ENCODE measurements around the gene ABCG5. TPM values are rescaled to one million over a fixed set of nuclear protein-coding genes. Genes with fewer than 3 reads are reported as not detected.

The ABCG5 gene
- total RNA-seq, 4 donors from 2014 or later, result not detected

DNA sequence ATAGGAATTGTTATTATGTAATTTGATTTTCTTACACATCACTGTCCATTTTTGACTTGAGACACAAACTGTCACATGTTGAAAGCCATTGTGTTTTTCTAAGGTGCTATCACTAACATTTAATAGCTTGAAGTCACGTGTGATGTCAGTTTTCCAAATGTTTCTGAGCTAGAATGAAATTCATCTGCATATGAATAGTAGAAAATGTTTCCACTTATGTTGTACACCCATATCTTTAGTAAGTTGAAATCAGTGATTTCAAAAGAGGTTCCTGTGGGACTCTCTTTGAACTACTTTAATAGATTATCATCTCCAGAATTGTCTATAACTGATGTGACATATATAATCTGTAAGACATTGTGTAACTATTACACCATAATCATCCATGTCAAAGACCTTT, 27.8 kb downstream of the ABCG5 start:
- Histone ChIP-seq H3K27me3 (no peaks in the 10 kb centered on the region), H3K27ac (no peak overlapping the region), H3K36me3 (peaks cover 0 to under 1% of the 10 kb centered on the region in 2 donors), H3K4me3 (no peak overlapping the region), H3K9me3 (no peaks in the 10 kb centered on the region), H3K4me1 (no peaks in the 10 kb centered on the region)
- ATAC-seq (no peak), DNase-seq (no peak)
- TF ChIP-seq, protein P1, sequence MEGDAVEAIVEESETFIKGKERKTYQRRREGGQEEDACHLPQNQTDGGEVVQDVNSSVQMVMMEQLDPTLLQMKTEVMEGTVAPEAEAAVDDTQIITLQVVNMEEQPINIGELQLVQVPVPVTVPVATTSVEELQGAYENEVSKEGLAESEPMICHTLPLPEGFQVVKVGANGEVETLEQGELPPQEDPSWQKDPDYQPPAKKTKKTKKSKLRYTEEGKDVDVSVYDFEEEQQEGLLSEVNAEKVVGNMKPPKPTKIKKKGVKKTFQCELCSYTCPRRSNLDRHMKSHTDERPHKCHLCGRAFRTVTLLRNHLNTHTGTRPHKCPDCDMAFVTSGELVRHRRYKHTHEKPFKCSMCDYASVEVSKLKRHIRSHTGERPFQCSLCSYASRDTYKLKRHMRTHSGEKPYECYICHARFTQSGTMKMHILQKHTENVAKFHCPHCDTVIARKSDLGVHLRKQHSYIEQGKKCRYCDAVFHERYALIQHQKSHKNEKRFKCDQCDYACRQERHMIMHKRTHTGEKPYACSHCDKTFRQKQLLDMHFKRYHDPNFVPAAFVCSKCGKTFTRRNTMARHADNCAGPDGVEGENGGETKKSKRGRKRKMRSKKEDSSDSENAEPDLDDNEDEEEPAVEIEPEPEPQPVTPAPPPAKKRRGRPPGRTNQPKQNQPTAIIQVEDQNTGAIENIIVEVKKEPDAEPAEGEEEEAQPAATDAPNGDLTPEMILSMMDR (IDR thresholded peaks at IDR 0.05 in 4 of 5, conservative IDR thresholded peaks at IDR 0.05 in 1 of 5), result no peak
- no peak for TF ChIP-seq POLR2A (IDR thresholded peaks at IDR 0.05)
- in situ Hi-C loops (cut with MboI; ENCODE audit: low sequenced_read_pairs in 4 of 4), result no loop called here
- intact Hi-C loops (cut with DNase I; ENCODE audit: low total_unique reads), result no loop called here

DNA sequence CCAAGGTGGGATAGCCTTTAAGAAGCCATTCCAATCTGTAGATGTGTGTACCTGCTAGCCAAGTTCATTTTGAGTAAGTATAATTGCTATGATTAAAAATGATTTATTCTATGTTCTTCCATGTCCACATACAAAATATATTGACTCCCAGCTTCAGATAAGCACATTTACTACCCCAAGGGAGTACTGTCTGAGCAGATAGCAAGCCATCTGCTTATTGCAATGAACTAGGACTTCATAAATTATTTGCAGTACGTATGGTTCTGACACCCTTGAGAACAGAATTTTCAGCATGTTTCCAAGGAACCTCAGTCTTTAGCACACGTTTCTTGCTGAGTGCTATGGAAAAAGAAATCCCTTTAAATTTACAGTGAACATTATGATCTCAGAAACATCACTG, 28.2 kb downstream of the ABCG5 start:
- DNase-seq (no peak), ATAC-seq (no peak)
- intact Hi-C loops (cut with DNase I; ENCODE audit: low total_unique reads) (no loop called here), in situ Hi-C loops (cut with MboI; ENCODE audit: low sequenced_read_pairs in 4 of 4) (no loop called here)
- H3K27me3 ChIP-seq, result no peaks in the 10 kb centered on the region
- no peak overlapping the region for H3K27ac ChIP-seq
- no peak overlapping the region for H3K4me3 ChIP-seq
- H3K4me1 ChIP-seq, result no peaks in the 10 kb centered on the region
- TF ChIP-seq, protein P1 (IDR thresholded peaks at IDR 0.05 in 4 of 5, conservative IDR thresholded peaks at IDR 0.05 in 1 of 5), result no peak
- TF ChIP-seq POLR2A (IDR thresholded peaks at IDR 0.05), result no peak
- H3K36me3 ChIP-seq, result peaks cover 0 to 5% of the 10 kb centered on the region in 2 donors
- H3K9me3 ChIP-seq, result no peaks in the 10 kb centered on the region

DNA sequence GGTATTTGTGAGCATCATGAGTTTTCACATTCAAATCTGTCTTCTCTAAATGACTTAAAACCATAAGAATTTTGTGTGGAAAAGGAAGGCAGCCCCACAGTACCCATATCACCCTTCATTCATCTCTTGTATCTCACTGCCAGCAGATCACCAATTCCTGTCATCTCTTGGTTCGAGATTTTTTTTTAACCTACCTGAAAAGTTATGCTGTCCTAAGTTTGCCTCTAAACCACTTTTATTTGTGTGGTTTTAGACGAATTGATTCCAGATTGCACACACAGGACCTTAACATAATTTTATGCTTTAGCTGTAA, 32.0 kb downstream of the ABCG5 start:
- no peak overlapping the region for H3K4me3 ChIP-seq
- intact Hi-C loops (cut with DNase I; ENCODE audit: low total_unique reads) (no loop called here), in situ Hi-C loops (cut with MboI; ENCODE audit: low sequenced_read_pairs in 4 of 4) (no loop called here)
- H3K9me3 ChIP-seq, result no peaks in the 10 kb centered on the region
- TF ChIP-seq, protein P1 (IDR thresholded peaks at IDR 0.05 in 4 of 5, conservative IDR thresholded peaks at IDR 0.05 in 1 of 5), result no peak
- no peak for TF ChIP-seq POLR2A (IDR thresholded peaks at IDR 0.05)
- DNase-seq, result no peak
- no peak overlapping the region for H3K27ac ChIP-seq
- H3K36me3 ChIP-seq, result peaks cover 0 to 13% of the 10 kb centered on the region in 2 donors
- no peaks in the 10 kb centered on the region for H3K4me1 ChIP-seq
- H3K27me3 ChIP-seq, result no peaks in the 10 kb centered on the region
- no peak for ATAC-seq

DNA sequence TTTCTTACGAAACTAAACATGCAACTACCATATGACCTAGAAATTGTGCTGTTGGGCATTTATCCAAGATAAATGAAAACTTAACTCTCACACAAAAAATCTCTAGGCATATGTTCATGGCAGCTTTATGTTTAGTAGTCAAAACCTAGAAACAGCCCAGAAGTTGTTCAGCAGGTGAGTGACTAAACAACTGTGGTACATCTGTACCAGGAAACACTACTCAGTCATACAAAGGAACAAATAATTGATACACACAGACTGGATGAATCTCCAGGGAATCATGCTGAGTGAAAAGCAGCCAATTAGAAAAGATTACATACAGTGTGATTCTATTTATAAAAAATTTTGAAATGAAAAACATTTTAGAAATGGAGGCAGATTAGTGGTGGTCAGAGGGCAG, 35.5 kb downstream of the ABCG5 start:
- in situ Hi-C loops (cut with MboI; ENCODE audit: low sequenced_read_pairs in 4 of 4), result no loop called here
- Histone ChIP-seq H3K36me3 (peaks cover 0 to 18% of the 10 kb centered on the region in 2 donors), H3K27me3 (no peaks in the 10 kb centered on the region), H3K27ac (no peak overlapping the region), H3K4me1 (no peaks in the 10 kb centered on the region), H3K9me3 (no peaks in the 10 kb centered on the region), H3K4me3 (no peak overlapping the region)
- no peak for ATAC-seq
- DNase-seq, result no peak
- TF ChIP-seq POLR2A (IDR thresholded peaks at IDR 0.05), result no peak
- TF ChIP-seq, protein P1 (IDR thresholded peaks at IDR 0.05 in 4 of 5, conservative IDR thresholded peaks at IDR 0.05 in 1 of 5), result no peak
- intact Hi-C loops (cut with DNase I; ENCODE audit: low total_unique reads), result no loop called here

DNA sequence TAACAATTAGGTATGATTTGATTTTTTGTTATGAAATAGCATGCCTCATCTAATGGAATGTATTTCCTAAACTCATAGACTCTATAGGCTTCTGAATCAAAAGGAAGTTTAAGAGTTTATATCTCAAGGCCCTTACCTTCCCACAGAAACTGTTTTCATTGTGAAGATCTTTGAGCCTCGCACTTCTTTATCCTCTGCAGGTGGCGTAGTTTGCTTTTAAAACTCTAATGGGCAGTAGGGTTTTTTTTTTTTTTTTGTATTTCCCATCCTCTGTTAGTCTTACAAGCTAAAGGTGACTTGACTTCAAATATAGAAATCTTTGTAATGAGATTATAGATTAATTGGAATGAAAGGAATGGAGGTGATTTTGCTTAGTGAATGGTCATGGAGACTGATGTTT, 36.5 kb downstream of the ABCG5 start:
- H3K9me3 ChIP-seq, result no peaks in the 10 kb centered on the region
- intact Hi-C loops (cut with DNase I; ENCODE audit: low total_unique reads), result no loop called here
- H3K27me3 ChIP-seq, result no peaks in the 10 kb centered on the region
- no peak for TF ChIP-seq POLR2A (IDR thresholded peaks at IDR 0.05)
- in situ Hi-C loops (cut with MboI; ENCODE audit: low sequenced_read_pairs in 4 of 4), result no loop called here
- ATAC-seq (no peak), DNase-seq (no peak)
- H3K36me3 ChIP-seq, result peaks cover 0 to 18% of the 10 kb centered on the region in 2 donors
- H3K27ac ChIP-seq, result no peak overlapping the region
- no peaks in the 10 kb centered on the region for H3K4me1 ChIP-seq
- H3K4me3 ChIP-seq, result no peak overlapping the region
